Mammary epithelial cell (primary cell): ENCODE data around the gene PSAP.

Experiments
- CTCF ChIP-seq, 2 donors: IDR thresholded peaks in 1 of 2; conservative IDR thresholded peaks in 1 of 2; 2 replicates each; pipeline ENCODE4 v1.5.1; 2011 to 2012; ENCODE audit warnings: inconsistent platforms in 2 of 2, low read length in 2 of 2, mild to moderate bottlenecking in 2 of 2, control low read depth in 1 of 2, low read depth in 1 of 2; ENCODE audit not compliant: insufficient read depth in 1 of 2; ENCODE audit errors: extremely low read depth in 1 of 2
- EZH2 ChIP-seq: IDR thresholded peaks from 2 replicates; pipeline ENCODE4 v1.6.1; 2012; ENCODE audit warnings: low read length, inconsistent platforms, borderline replicate concordance

- TF ChIP-seq CTCF (conservative IDR thresholded peaks at IDR 0.05 in 1 of 2, IDR thresholded peaks at IDR 0.05 in 1 of 2; ENCODE audit: extremely low read depth in 1 of 2, insufficient read depth in 1 of 2, low read depth in 1 of 2, low read length in 2 of 2) (peak; percentile 31 to 38), EZH2 (no peak)
Measured at GRCh38 chr10:71837098-71837827, 13.8 kb downstream of the PSAP start.
